WTC11 (cell line): ENCODE measurements around the gene SELENOK. TPM values are rescaled to one million over a fixed set of nuclear protein-coding genes. Genes with fewer than 3 reads are reported as not detected.

Experiments used
- ATAC-seq: fragments of 200-7000 bp; cut with Tn5 transposase; 2 replicates; pipeline ENCODE4 v1.10.0; 2021; ENCODE audit warnings: mild to moderate bottlenecking, moderate library complexity
- CTCF ChIA-PET: fragments of 300-600 bp; sonication (Branson Sonifier 250); formaldehyde crosslinking; loops from one replicate; lab custom pipeline; 2021; ENCODE audit warnings: antibody characterized with exemption; lab: Charles Lee
- POLR2A ChIA-PET: fragments of 350-600 bp; sonication (Branson Sonifier 250); formaldehyde crosslinking; loops from one replicate; lab custom pipeline; 2021; ENCODE audit warnings: antibody characterized with exemption; lab: Charles Lee
- DNase-seq: peaks from one replicate; pipeline ENCODE4 v3.0.0; 2021; ENCODE audit warnings: low spot score
- H3K27ac Mint-ChIP-seq: 2 replicates; pipeline ENCODE4 v1.8.0; 2021; ENCODE audit warnings: mixed read lengths
- H3K27me3 Mint-ChIP-seq: 2 replicates; pipeline ENCODE4 v1.8.0; 2021; ENCODE audit warnings: low read depth, mild to moderate bottlenecking, moderate library complexity, mixed read lengths
- H3K36me3 Mint-ChIP-seq: 2 replicates; pipeline ENCODE4 v1.8.0; 2021; ENCODE audit warnings: mixed read lengths
- H3K4me1 Mint-ChIP-seq: 2 replicates; pipeline ENCODE4 v1.8.0; 2022; ENCODE audit warnings: mixed read lengths
- H3K4me3 Mint-ChIP-seq: 2 replicates; pipeline ENCODE4 v1.8.0; 2021; ENCODE audit warnings: mild to moderate bottlenecking, moderate library complexity, mixed read lengths
- H3K9me3 Mint-ChIP-seq: 2 replicates; pipeline ENCODE4 v1.8.0; 2021; ENCODE audit warnings: mixed read lengths
- AFF4 ChIP-seq: sonication (generic); formaldehyde crosslinking; IDR thresholded peaks from 2 replicates; pipeline ENCODE4 v1.8.1; 2023; ENCODE audit warnings: mild to moderate bottlenecking, missing genetic modification reagents, borderline replicate concordance
- ATF1 ChIP-seq: sonication (generic); formaldehyde crosslinking; IDR thresholded peaks from 2 replicates; pipeline ENCODE4 v1.8.1; 2023; ENCODE audit warnings: mild to moderate bottlenecking, moderate library complexity, missing genetic modification reagents
- CBFB ChIP-seq: sonication (generic); formaldehyde crosslinking; IDR thresholded peaks from 2 replicates; pipeline ENCODE4 v1.8.1; 2022; ENCODE audit warnings: mild to moderate bottlenecking, low read depth, missing genetic modification reagents
- CREB1 ChIP-seq: sonication (generic); formaldehyde crosslinking; IDR thresholded peaks from 2 replicates; pipeline ENCODE4 v1.8.0; 2023; ENCODE audit warnings: mild to moderate bottlenecking, missing genetic modification reagents
- CTCF ChIP-seq: fragments of 200-600 bp; IDR thresholded peaks from 2 replicates; pipeline ENCODE4 v1.8.0; 2022; ENCODE audit warnings: antibody characterized with exemption
- PRDM15 ChIP-seq: sonication (generic); formaldehyde crosslinking; IDR thresholded peaks from 2 replicates; pipeline ENCODE4 v1.8.0; 2022; ENCODE audit warnings: missing genetic modification reagents
- PREB ChIP-seq: sonication (generic); formaldehyde crosslinking; IDR thresholded peaks from 2 replicates; pipeline ENCODE4 v1.8.1; 2022; ENCODE audit warnings: mild to moderate bottlenecking, missing genetic modification reagents, moderate library complexity, borderline replicate concordance
- STAT6 ChIP-seq: sonication (generic); formaldehyde crosslinking; conservative IDR thresholded peaks from 2 replicates; pipeline ENCODE4 v1.8.1; 2023; ENCODE audit warnings: mild to moderate bottlenecking, low read depth, missing genetic modification reagents, moderate library complexity
- USF2 ChIP-seq: sonication (generic); formaldehyde crosslinking; IDR thresholded peaks from 2 replicates; pipeline ENCODE4 v1.8.1; 2023; ENCODE audit warnings: mild to moderate bottlenecking, missing genetic modification reagents, moderate library complexity
- ZBTB21 ChIP-seq: sonication (generic); formaldehyde crosslinking; IDR thresholded peaks from 2 replicates; pipeline ENCODE4 v1.8.1; 2023; ENCODE audit warnings: mild to moderate bottlenecking, missing genetic modification reagents, borderline replicate concordance
- ZNF263 ChIP-seq: sonication (generic); formaldehyde crosslinking; IDR thresholded peaks from 2 replicates; pipeline ENCODE4 v1.8.1; 2022; ENCODE audit warnings: low read depth, mild to moderate bottlenecking, moderate library complexity, missing genetic modification reagents
- ZNF423 ChIP-seq: fragments of 250-450 bp; sonication (Bioruptor Pico); IDR thresholded peaks from 2 replicates; pipeline ENCODE4 v2.1.2; 2022; ENCODE audit warnings: mild to moderate bottlenecking, moderate library complexity
- ZNF512 ChIP-seq: sonication (generic); formaldehyde crosslinking; IDR thresholded peaks from 2 replicates; pipeline ENCODE4 v1.8.1; 2022; ENCODE audit warnings: missing genetic modification reagents, borderline replicate concordance
- ZSCAN18 ChIP-seq: fragments of 250-450 bp; sonication (Bioruptor Pico); IDR thresholded peaks from 2 replicates; pipeline ENCODE4 v2.1.2; 2022; ENCODE audit warnings: mild to moderate bottlenecking, moderate library complexity
- total RNA-seq: library from RNA; stranded (reverse); gene quantifications from 3 replicates; pipeline ENCODE4 v1.2.3, GENCODE V29; 2021

The SELENOK gene
- total RNA-seq, 1 experiment from 2014 or later, result 38.7 TPM

GRCh38 chr3:53884623-53885022 lies 7.0 kb downstream of the SELENOK start:
- Mint-ChIP-seq H3K27me3 (no peaks in the 10 kb centered on the region), H3K27ac (no peak overlapping the region), H3K9me3 (no peaks in the 10 kb centered on the region), H3K4me3 (no peak overlapping the region), H3K4me1 (peaks cover 13% of the 10 kb centered on the region), H3K36me3 (peaks cover 29% of the 10 kb centered on the region)
- DNase-seq, result no peak
- POLR2A ChIA-PET, result no interaction called here
- no peak for ATAC-seq
- CTCF ChIA-PET, result no interaction called here
- TF ChIP-seq CTCF (no peak), CREB1 (CRISPR knock-in tag) (no peak), ATF1 (CRISPR knock-in tag) (no peak), ZNF423 (no peak), ZNF263 (CRISPR knock-in tag) (no peak), ZBTB21 (CRISPR knock-in tag) (no peak), CBFB (CRISPR knock-in tag) (no peak), STAT6 (no peak), PREB (CRISPR knock-in tag) (no peak), ZSCAN18 (CRISPR knock-in tag) (no peak), USF2 (CRISPR knock-in tag) (no peak), ZNF512 (CRISPR knock-in tag) (no peak), PRDM15 (CRISPR knock-in tag) (no peak), AFF4 (CRISPR knock-in tag) (no peak)
